Hindlimb muscle (tissue), 1 donor: Measurements from ENCODE around the gene BTAF1. TPM values are rescaled to one million over a fixed set of nuclear protein-coding genes. Genes with fewer than 3 reads are reported as not detected.
"Not testable (repeated sequence)": the region's sequence is repeated elsewhere in the genome, so short reads cannot be mapped to it uniquely, and the experiment has no call there.

Experiments used
- DNase-seq: peaks from one replicate; pipeline ENCODE4 v3.0.0-alpha.2; 2013
- polyA plus RNA-seq: library from polyadenylated mRNA; unstranded; fragments of 120-200 nt; gene quantifications from one replicate; pipeline ENCODE4 v1.2.1, GENCODE V29; 2013; ENCODE audit not compliant: insufficient read length

Gene BTAF1
- polyA plus RNA-seq, 1 donor: 20.4 TPM

DNA sequence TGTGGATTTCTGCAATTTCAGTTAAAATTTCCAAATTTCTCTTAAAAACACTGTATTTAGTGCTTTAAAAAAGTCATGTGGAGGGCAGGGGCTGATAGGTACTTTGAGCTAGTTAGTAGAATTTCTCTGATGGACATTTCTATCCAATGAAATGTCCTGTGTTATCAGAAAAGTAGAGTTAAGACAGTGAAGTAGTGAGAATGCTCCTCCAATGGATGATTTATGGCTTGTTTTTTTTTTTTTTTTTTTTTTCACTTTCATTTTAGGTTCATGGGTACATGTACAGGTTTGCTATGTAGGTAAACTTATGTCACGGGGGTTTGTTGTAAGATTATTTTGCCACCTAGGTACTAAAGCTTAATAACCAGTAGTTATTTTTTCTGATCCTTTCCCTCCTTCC lies 55.0 kb downstream of the BTAF1 start:
- no peak for DNase-seq

DNA sequence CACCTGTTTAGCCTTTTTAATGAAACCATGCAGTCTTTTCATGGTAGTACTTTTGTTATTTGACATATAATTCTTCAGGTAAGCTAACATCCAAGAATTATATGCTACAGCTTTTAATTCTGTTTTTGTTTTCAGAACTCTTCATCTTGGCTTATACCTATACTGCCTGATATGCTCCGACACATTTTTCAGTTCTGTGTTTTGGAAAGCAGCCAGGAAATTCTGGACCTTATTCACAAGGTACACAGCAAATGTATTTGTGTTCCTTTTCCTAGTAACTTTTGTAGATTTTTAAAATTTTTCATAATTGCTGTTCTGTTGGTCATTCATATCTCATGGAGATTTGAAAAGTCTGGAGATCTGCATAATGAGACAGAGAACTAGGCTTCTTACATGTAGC lies 56.7 kb downstream of the BTAF1 start:
- no peak for DNase-seq

DNA sequence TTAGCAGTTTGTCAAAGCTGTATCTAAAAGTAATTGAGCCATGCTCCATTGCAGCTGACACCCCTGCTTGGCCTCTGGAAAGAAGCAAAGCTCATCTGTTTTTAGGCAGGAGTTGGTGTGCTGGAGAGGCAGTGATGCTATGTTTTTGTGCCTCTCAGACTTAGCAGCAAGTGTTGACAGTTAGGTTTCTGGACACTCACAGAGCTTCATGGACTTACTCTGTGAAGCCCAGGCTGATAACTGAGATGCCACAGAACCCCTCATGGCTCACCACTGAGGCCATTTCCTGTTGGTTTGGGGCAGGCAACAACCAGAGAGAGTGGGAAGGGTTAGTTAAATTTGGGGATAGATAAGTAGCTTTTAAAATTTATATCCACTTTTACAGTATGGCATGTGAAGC lies 59.8 kb downstream of the BTAF1 start:
- no peak for DNase-seq

DNA sequence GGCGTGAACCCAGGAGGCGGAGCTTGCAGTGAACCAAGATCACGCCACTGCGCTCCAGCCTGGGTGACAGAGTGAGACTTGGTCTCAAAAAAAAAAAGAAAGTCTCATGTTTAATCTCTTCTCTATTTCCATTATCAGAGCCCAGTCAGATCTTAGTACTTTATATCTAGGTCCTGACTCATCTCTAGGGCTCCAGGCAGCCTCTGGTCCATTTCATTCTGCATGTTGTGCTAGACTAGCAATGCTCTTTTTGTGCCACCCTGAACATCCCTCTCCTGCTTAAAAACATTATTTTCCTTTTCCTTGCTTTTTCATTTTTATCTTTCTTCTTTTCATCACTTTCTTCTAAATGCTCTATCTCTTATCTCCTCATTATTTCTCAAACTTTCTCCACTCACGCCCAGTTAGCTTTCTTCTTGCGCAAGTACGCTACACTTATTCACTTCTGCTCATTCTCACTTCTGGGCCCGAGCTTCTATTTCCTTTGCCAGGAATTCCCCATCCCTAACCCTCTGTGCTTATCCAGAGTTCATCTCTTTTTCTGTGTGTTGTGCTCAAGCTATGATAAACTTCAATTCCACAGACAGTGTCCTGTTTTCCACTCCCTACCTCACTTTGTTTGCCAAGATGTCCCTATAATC lies 63.9 kb downstream of the BTAF1 start:
- DNase-seq: no peak

DNA sequence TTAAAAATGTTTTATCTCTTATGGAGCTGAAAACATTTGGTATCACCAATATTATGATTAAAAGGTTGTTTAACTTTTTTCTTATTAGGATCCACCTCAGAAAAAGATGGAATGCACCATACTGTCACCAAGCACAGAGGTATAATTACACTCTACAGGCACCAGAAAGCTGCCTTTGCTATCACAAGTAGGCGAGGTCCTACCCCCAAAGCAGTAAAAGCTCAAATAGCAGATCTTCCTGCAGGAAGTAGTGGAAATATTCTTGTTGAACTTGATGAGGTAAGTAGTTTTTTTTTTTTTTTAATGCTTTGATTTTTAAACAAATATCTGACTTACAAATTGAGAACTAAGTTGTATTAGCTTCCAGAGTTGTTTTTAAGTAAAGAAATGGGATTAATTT lies 68.5 kb downstream of the BTAF1 start:
- DNase-seq: no peak

DNA sequence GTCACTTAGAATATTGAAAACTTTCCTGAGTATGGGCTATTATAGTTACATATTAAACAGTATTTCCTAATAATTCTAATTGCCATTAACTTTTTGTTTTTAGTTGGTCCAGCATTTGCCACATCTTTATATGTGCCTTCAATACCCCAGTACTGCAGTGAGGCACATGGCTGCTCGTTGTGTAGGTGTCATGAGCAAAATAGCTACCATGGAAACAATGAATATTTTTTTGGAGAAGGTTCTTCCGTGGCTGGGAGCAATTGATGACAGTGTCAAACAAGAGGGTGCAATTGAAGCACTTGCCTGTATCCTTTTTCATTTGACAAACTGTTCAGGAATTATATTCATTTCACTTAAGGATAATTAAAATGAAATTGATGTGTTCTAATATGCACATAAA lies 72.7 kb downstream of the BTAF1 start:
- no peak for DNase-seq

DNA sequence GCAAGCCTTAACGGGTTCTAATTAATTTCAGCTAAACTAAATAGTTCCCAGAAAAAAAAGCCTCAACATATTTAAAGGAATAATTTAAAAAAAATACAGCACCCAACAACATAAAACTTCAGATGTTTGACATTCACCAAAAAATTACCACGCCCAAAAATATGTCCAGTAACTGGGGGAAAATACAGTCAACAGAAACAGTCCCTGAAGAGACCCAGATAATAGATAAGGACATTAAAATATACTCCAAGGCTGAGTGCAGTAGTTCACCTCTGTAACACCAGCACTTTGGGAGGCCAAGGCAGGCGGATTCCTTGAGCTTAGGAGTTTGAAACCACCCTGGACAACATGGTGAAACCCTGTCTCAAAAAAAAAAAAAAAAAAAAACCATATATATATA lies 78.0 kb downstream of the BTAF1 start:
- no peak for DNase-seq

DNA sequence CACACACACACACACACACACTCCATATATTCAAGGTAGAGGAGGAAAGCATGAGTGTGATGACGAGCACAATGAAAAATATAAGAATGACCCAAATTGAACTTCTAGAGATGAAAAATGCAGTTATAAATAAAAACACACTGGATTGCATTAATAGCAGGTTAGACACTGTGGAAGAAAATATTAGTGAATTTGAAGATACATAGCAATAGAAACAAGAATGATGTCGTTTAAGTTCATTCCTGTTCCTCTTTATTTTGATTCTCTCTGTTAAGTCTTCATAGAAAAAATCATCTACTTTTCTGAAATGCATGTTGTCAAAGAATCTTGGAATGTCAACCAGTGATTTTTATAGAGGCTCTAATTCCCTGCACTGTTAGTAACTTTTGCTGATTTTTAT lies 78.4 kb downstream of the BTAF1 start:
- no peak for DNase-seq

DNA sequence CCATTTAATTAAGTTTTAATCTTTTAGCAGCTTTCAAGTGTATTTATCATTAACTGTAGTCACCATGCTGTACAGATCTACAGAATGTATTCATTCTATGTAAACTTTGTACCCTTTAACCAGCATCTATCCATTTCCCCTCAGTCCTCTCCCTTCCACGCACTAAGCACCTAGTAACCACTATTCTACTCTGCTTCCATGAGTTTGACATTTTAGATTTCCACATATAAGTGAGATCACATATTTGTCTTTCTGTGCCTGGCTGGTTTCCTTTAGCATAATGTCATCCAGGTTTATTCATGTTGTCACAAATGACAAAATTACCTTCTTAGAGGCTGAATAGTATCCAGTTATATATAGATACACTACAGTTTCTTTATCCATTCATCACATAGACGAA lies 79.7 kb downstream of the BTAF1 start:
- DNase-seq: no peak

DNA sequence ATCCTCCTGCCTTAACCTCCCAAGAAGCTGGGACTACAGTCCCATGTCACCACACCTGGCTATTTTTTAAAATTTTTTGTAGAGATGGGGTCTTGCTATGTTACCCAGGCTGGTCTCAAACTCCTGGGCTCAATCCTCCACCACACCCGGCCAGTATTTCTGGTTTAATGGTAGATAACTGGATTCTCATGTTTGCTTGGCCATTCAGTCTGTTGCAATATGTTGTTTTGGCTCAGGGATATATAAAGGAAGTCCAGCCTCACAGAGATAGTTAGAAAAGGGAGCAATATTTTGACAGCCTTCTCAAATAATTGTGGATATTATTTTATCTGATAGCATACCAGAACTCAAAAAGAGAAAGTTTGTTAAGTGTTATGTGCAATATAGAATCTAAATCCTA lies 82.4 kb downstream of the BTAF1 start:
- DNase-seq: no peak

DNA sequence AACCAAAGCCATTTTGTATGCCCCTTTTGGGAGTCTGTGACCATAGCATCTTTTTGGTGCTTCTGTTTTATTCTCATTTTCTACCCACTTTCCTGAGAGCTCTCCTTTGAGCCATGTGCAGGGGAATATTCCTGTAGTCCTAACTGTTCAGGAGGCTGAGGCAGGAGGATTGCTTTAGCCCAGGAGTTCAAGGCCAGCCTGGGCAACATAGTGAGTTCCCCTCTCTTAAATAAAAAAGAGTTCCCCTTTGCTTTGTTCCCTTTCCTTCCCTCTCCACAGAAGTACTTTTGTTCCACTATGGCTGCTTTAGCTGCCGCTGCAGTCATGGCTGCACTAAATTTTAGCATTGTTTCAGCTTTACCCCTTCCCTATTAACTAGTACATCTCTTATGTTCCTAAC lies 85.9 kb downstream of the BTAF1 start:
- DNase-seq: no peak

DNA sequence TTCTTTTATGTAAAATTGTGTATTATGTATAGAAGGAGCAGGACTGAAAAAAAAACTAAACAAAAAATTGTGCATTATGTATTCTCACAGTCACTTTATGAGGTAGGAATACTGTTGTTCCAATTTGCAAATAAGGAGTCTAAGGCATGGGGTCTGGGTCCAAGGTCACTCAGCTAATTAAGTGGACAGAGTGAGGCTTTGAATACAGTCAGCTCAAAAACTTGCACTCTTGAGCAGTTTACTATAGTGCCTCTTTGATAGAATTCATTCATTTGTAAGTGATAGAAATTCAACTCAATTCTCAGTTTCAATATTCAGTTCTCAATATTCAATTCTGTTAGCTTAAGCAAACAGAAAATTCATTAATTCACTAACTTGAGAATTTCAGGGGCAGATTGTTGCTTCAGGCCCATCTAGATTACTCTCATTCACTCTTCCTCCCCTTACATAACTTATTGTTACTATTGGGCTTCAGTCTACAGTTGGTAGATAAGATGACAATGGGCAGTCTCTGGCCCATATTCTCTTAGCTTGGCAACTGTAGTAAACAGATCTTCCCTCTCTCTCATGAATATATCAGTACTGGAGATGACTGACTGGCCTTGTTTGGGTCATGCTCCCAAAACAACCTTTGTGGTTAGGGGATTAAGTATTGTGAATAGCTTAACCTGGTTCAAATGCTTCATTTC lies 86.6 kb downstream of the BTAF1 start:
- no peak for DNase-seq

DNA sequence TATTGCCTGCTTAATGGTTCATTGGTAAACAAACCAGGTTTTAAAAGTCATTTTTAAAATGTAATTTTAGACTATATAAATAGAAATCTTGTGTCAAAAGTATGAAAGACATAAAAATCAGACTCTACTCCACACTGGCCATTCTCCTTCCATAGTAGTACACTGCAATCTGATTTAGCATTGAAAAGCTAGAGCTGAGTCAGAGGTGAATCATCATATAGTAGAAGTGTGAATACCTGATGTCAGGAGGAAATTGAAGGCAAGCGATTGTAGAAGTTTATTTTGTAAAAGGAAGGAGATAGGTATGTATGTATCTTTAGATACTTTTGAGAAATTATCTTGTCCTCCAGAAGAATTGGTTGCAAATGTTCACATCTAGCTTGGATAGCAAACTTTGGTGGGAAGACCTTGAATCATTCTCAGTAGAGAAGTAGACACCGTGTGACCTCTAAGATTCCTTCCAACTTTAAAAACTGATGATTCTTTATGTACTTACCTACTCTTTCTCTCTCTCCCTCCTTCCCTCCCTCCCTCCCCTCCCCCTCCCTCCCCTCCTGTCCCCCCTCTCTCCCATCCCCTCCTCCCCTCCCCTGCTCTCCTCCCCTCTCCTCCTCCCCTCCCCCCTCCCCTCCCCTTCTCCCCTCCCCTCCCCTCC lies 88.1 kb downstream of the BTAF1 start:
- no peak for DNase-seq

DNA sequence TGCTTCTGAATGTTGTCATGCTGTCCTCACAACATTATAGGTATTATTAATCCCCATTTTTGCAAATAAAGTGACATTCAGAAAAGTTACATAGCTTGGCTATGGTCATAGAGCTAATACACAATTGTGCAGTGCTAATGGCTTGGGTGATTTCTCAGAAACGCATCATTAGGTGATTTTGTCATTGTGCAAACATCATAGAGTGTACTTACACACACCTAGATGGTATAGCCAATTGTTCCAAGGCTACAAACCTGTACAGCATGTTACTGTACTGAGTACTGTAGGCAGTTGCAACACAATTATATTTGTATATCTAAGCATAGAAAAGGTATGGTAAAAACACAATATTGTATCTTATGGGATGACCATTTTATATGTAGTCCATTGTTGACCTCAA lies 91.0 kb downstream of the BTAF1 start:
- DNase-seq: no peak

DNA sequence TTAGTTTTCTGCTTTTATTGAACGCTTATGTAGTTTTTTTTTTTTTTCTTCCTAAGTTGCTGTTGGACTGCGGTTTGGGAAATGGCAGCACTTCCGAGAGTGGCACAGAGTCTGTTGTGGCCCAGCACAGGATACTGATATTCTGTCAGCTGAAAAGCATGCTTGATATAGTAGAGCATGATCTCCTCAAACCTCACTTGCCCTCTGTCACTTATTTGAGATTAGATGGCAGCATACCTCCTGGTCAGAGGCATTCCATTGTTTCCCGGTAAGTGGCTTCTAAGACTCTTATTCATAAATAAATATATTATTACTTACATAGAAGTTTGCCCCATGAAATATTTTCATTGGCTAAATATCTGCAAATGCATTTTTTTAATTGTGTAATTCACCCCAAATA lies 101.1 kb downstream of the BTAF1 start:
- no peak for DNase-seq

DNA sequence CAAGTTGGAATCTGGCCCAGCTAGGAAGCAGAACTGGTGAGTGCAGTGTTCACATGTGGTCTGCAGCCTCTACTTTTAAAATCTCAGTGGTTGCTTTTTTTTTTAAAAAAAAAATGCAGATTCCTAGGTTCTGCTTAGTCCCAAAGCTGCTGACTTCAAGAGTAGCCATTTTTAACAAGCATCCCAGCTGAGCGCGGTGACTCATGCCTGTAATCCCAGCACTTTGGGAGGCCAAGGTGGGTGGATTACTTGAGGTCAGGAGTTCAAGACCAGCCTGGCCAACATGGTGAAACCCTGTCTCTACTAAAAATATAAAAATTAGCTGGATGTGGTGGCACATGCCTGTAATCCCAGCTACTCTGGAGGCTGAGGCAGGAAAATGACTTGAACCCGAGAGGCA lies 101.8 kb downstream of the BTAF1 start:
- not testable (repeated sequence) for DNase-seq

DNA sequence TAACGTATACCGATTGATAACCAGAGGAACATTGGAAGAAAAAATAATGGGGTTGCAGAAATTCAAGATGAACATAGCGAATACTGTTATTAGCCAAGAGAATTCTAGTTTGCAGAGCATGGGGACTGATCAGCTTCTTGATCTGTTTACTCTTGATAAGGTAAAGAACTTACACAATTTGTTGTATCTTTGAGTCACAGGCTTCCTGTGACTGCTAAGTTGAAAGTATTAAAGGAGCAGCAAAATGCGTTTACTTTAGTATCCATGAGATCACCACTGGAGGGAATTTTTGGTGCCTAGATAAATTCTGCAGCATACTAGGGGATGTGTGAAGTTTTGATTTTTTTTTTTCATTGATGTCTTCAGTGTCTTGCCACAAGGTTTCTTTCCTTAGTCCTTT lies 103.6 kb downstream of the BTAF1 start:
- no peak for DNase-seq

DNA sequence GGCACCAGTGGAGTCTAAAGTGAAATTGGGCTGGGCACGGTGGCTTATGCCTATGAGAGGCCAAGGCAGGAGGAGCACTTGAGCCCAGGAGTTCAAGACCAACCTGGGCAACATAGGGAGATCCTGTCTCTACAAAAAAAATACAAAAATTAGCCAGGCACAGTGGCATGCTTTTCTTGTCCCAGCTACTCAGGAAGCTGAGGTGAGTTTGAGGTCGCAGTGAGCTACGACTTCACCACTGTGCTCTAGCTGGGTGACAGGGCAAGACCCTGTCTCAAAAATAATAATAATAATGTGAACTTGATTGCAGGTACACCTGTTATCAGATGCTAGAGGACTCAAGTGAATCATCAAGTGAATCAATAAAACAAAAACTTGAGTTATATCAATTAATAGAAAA lies 108.0 kb downstream of the BTAF1 start:
- no peak for DNase-seq

DNA sequence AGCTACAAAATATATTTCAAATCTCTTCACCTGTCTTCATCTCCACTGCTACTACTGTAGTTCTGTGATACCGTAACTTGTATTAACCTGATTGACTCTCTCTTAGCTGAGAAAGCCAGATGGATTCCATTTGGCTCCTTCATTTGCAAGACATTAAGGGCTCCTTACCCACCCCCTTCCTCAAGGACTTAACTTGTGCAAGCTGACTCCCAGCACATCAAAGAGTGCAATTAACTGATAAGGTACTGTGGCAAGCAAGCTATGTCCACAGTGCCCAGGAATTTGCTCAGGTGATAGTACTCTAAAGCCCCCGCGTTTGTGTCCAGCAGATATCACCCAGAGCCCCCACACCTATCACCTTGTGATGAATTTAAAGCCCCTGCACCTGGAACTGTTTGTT lies 109.5 kb downstream of the BTAF1 start:
- DNase-seq: not testable (repeated sequence)

DNA sequence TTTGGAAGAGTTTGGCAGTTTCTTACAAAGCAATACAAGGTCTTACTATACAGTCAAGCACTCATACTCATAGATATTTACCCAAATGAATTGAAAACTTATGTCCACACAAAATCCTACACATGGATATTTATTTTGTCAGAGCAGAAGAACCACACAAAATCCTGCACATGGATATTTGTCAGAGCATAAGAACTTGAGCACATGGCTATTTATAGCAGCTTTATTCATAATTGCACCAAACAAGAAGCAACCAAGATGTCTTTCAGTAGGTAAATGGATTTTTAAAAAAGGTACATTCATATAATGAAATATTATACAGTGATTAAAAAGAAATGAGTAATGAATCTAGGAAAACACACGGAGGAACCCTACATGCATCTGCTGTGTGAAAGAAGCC lies 115.4 kb downstream of the BTAF1 start:
- no peak for DNase-seq

DNA sequence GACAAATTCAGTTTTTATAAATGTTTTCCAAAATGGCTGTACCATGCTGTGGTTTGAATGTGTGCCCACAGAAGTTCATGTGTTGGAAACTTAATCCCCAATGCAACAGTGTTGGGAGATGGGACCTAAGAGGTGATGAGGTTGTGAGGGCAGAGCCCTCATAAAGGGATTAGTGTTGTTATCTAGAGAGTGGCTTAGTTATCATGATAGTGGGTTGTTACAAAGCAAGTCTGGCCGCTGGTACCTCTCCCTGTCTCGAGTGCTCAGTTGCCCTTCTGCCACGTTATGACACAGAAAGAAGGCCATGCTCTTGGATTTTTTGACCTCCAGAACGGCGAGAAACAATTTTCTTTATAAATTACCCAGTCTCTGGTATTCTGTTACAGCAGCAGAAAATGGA lies 119.0 kb downstream of the BTAF1 start:
- DNase-seq: no peak

DNA sequence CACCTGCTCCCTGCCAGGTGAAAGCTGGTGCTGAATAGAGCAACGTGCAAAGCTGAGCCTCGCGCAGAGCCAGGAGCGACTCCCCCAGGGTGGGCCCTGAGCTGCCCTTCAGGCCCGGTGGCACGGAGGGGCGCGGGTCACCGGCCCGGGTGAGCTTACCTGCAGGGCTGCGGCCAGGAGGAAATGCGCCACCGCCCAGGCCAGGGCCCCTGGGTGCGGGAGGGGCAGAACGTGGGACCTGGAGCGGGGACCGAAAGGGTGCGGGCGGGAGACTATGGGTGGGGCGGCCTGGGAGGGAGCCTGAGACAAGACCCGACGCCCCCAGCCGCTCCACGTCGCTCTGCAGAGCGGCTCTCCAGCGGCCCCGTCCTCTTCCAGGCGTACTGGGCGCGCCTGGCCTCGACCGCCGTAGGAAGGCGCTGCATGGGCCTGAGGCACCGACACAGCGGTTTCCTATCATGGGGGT lies 122.1 kb downstream of the BTAF1 start:
- DNase-seq: no peak

DNA sequence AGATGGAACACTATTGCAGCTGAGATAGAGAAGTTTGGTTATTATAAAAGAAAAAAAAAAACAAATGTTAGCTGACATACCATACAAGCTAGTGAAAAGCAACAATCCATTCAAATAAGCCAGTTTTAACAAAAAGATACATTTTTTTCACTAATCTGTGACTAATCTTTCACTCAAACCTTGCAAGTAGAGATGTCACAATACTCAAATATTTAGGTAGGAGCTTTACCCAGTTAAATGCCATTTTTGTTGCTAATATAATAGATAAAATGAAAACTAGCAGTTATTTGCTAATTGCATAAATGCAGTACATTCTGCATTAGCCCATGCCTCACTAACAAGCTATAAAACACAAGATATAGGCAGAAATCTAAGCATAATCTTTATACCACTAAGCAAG lies 123.6 kb downstream of the BTAF1 start:
- DNase-seq: no peak

DNA sequence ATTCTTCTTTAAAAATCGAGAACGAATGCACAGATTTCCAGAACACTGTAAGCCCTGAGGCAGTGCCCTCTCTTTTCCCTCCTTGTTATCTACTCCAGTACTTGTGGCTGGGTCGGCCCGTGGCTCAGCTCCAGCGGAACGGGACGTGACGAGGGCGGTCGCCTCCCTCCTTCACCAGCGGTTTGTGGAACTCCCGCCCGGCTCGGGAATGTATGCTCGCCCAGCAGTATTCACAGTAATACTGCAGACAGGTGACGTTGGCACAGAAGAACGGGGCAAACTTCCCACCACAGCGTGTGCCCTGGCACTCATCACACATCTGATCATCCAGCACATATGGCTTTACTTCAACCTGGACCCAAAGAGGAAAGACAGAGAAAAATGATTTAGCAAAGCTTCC lies 128.5 kb downstream of the BTAF1 start:
- DNase-seq: no peak
